OCI-LY7 (cell line): ENCODE results near the gene RIMBP2. TPM values are rescaled to one million over a fixed set of nuclear protein-coding genes. Genes with fewer than 3 reads are reported as not detected.

Experiments used
- BruUV-seq: library from RNA; stranded (reverse); fragments of 400-500 nt; replicated peaks from 2 replicates; lab custom pipeline; 2021; lab: Mats Ljungman, UMichigan
- CTCF ChIA-PET: fragments of 300-600 bp; sonication (Branson Sonifier 250); formaldehyde crosslinking; loops from one replicate; lab custom pipeline; 2022; ENCODE audit warnings: antibody characterized with exemption; ENCODE audit not compliant: unreplicated experiment; lab: Charles Lee
- POLR2A ChIA-PET: fragments of 300-600 bp; sonication (Branson Sonifier 250); formaldehyde crosslinking; loops from one replicate; lab custom pipeline; 2022; ENCODE audit warnings: antibody characterized with exemption; lab: Charles Lee
- DNase-seq: peaks from one replicate; pipeline ENCODE4 v3.0.0-alpha.2; 2015; ENCODE audit warnings: low spot score
- H2AFZ ChIP-seq: fragments of 200-600 bp; sonication (generic), shearing (Covaris generic); 2 replicates; pipeline ENCODE4 v1.6.1; 2014; ENCODE audit warnings: mild to moderate bottlenecking, antibody characterized with exemption, low read length, moderate library complexity
- H3K27ac ChIP-seq: fragments of 200-600 bp; sonication (generic); 2 replicates; pipeline ENCODE4 v1.5.1; 2014; ENCODE audit warnings: mixed run types, low read depth, mild to moderate bottlenecking, moderate library complexity, low read length, inconsistent platforms; ENCODE audit not compliant: poor library complexity, severe bottlenecking
- H3K36me3 ChIP-seq: fragments of 200-600 bp; sonication (generic); 2 replicates; pipeline ENCODE4 v1.6.1; 2014; ENCODE audit warnings: mild to moderate bottlenecking, antibody characterized with exemption, low read length, moderate library complexity, mixed read lengths; ENCODE audit not compliant: insufficient read depth
- H3K4me1 ChIP-seq: fragments of 200-600 bp; sonication (generic); 2 replicates; pipeline ENCODE4 v1.5.1; 2014; ENCODE audit warnings: mild to moderate bottlenecking, low read length; ENCODE audit not compliant: insufficient read depth, poor library complexity, severe bottlenecking
- H3K4me2 ChIP-seq: fragments of 200-600 bp; sonication (generic); 2 replicates; pipeline ENCODE4 v1.6.1; 2014; ENCODE audit warnings: mild to moderate bottlenecking, low read length
- H3K4me3 ChIP-seq: fragments of 200-600 bp; sonication (generic); 2 replicates; pipeline ENCODE4 v1.5.1; 2014; ENCODE audit warnings: mild to moderate bottlenecking, low read depth, low read length; ENCODE audit not compliant: poor library complexity, severe bottlenecking
- H3K79me2 ChIP-seq: fragments of 200-600 bp; sonication (generic); 2 replicates; pipeline ENCODE4 v1.6.1; 2016; ENCODE audit warnings: low read depth, mild to moderate bottlenecking, low read length, moderate library complexity, mixed read lengths; ENCODE audit not compliant: insufficient read depth
- H3K9me2 ChIP-seq: fragments of 200-600 bp; sonication (generic); 2 replicates; pipeline ENCODE4 v1.6.1; 2016; ENCODE audit warnings: mild to moderate bottlenecking, low read length, mixed read lengths; ENCODE audit not compliant: insufficient read depth
- H3K9me3 ChIP-seq: fragments of 200-600 bp; sonication (generic); 2 replicates; pipeline ENCODE4 v1.6.1; 2014; ENCODE audit warnings: mild to moderate bottlenecking, mixed run types, low read length, mixed read lengths
- H4K20me1 ChIP-seq: fragments of 200-600 bp; sonication (generic); 2 replicates; pipeline ENCODE4 v1.6.1; 2014; ENCODE audit warnings: mild to moderate bottlenecking, antibody characterized with exemption, low read length, moderate library complexity, mixed read lengths; ENCODE audit not compliant: insufficient read depth
- EZH2phosphoT487 ChIP-seq: fragments of 200-600 bp; sonication (generic); IDR thresholded peaks from 2 replicates; pipeline ENCODE4 v1.6.1; 2018; ENCODE audit warnings: low read depth, borderline replicate concordance, mild to moderate bottlenecking, mixed run types, antibody characterized with exemption, low read length, moderate library complexity, mixed read lengths
- intact Hi-C: fragments of 100-400 bp; cut with micrococcal nuclease; formaldehyde crosslinking; loops from one replicate; pipeline ENCODE4 v1.10.0; 2022; ENCODE audit not compliant: unreplicated experiment
- total RNA-seq, 2 experiments: library from RNA; depleted of rRNA in 1 of 2; stranded (reverse); fragments of >200 nt in 1 of 2; shearing (Covaris generic) in 1 of 2; gene quantifications; 2 replicates each; pipeline ENCODE4 v1.2.3, GENCODE V29; 2014 to 2022
- TF ChIP-seq, protein P1 (sequence below): fragments of 200-600 bp; sonication (generic); conservative IDR thresholded peaks from 2 replicates; pipeline ENCODE4 v1.5.1; 2014; ENCODE audit warnings: mild to moderate bottlenecking, antibody characterized with exemption, low read length, moderate library complexity, mixed read lengths

RIMBP2 gene
- total RNA-seq, 2 experiments from 2014 or later: not detected

DNA sequence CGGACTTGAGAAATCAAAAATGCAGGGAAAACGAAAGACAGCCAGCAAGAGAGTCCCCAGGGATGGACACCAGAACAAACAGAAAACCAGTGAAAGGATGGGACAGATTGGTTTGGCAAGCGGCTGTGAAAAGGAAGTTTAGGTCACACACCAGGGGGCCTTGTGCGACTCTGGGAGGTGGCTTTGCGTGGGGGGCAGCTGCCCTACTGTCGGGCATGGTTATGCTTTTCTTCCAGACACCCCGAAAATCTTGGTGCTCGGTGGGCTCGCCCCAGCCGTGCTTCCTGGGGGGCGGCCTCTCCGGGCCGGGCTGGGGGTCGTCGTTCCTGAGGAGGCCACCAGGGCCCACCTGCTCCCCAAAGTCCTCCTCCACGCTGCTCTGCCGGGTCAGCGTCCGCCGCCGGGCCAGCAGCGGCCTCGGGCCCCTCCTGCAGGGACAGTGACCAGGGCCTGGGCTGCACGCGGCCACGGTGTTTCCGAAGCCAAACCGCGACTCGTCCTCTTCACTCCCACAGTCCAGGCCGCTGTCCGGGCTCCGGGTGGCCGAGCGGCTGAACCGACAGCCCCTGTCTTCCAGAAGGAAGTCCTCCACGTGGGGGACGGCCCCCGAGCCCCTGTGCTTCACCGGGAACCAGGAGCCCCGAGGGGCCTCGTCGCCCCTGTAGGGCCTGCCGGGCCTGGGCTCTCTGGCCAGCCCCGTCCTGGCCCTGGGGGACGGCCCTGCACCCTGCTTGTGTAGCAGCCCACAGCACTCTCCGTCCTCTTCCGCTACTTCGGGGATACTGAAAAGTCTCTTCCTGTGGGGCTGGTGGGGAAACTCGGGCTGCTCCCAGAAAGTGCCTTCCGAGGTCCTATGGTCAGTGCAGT, 291.9 kb downstream of the RIMBP2 start:
- Histone ChIP-seq H3K79me2 (no peaks in the 10 kb centered on the region), H3K27ac (no peak overlapping the region), H4K20me1 (no peaks in the 10 kb centered on the region), H3K4me2 (no peak overlapping the region), H3K4me3 (no peak overlapping the region), H2AFZ (no peak overlapping the region), H3K36me3 (no peaks in the 10 kb centered on the region), H3K4me1 (no peaks in the 10 kb centered on the region), H3K9me2 (no peaks in the 10 kb centered on the region), H3K9me3 (no peaks in the 10 kb centered on the region)
- TF ChIP-seq, protein P1, sequence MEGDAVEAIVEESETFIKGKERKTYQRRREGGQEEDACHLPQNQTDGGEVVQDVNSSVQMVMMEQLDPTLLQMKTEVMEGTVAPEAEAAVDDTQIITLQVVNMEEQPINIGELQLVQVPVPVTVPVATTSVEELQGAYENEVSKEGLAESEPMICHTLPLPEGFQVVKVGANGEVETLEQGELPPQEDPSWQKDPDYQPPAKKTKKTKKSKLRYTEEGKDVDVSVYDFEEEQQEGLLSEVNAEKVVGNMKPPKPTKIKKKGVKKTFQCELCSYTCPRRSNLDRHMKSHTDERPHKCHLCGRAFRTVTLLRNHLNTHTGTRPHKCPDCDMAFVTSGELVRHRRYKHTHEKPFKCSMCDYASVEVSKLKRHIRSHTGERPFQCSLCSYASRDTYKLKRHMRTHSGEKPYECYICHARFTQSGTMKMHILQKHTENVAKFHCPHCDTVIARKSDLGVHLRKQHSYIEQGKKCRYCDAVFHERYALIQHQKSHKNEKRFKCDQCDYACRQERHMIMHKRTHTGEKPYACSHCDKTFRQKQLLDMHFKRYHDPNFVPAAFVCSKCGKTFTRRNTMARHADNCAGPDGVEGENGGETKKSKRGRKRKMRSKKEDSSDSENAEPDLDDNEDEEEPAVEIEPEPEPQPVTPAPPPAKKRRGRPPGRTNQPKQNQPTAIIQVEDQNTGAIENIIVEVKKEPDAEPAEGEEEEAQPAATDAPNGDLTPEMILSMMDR: no peak
- TF ChIP-seq EZH2phosphoT487: no peak
- no TSS peak for BruUV-seq
- POLR2A ChIA-PET: interaction anchor here (0.8 kb wide), 1 partner anchor 1005 kb away, joined by 3 read pairs; no protein-coding TSS in a partner anchor
- no peak for DNase-seq
- CTCF ChIA-PET: no interaction called here
- intact Hi-C loops: no loop called here

DNA sequence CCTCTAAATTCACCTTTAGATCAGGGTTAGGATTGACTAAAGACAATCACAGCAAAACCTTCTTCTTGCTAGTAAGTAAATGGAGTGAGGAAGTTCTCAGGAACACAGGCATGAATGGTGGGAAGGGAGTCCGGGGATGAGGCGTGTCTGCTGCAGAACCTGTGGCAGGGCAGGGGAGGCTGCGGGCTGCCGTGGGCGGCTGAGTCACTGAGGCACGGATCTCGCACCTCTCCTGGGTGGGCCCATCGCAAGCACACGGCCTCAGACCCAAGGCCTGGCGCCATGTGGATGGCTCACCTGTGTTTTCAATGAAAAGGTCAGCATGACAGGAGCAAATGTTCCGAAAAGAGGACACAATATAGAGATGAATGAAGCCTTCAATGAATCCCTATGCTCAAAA, 293.0 kb downstream of the RIMBP2 start:
- intact Hi-C loops: no loop called here
- Histone ChIP-seq H3K4me2 (no peak overlapping the region), H3K4me3 (no peak overlapping the region), H3K4me1 (no peaks in the 10 kb centered on the region), H4K20me1 (no peaks in the 10 kb centered on the region), H3K27ac (no peak overlapping the region), H3K36me3 (no peaks in the 10 kb centered on the region), H3K9me2 (no peaks in the 10 kb centered on the region), H3K79me2 (no peaks in the 10 kb centered on the region), H3K9me3 (no peaks in the 10 kb centered on the region), H2AFZ (no peak overlapping the region)
- BruUV-seq: no TSS peak
- ChIA-PET CTCF (no interaction called here), POLR2A (no interaction called here)
- no peak for TF ChIP-seq EZH2phosphoT487
- TF ChIP-seq, protein P1: no peak
- no peak for DNase-seq

DNA sequence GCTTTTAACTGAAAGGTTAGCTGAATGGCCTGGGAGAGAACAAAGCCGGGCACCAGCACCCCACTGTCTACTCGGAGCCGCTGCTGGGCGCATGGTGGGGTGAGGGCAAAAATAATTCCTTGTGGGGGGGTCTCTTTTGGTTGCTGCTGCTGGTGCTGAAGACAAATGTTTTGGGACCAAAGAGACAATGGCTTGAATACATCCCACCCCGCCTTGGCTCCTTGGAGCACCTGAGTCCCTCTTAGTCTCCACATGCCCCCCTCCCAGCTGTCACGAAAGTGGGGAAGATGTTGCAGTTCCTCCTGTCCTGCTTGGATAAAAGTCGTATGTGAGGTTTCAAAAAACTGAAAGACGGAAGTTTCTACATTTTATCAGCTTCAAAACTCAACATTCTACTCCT, 293.4 kb downstream of the RIMBP2 start:
- Histone ChIP-seq H3K4me1 (no peaks in the 10 kb centered on the region), H3K79me2 (no peaks in the 10 kb centered on the region), H3K27ac (no peak overlapping the region), H2AFZ (no peak overlapping the region), H3K9me2 (no peaks in the 10 kb centered on the region), H3K4me3 (no peak overlapping the region), H4K20me1 (no peaks in the 10 kb centered on the region), H3K9me3 (no peaks in the 10 kb centered on the region), H3K4me2 (no peak overlapping the region), H3K36me3 (no peaks in the 10 kb centered on the region)
- CTCF ChIA-PET: no interaction called here
- TF ChIP-seq, protein P1: no peak
- no peak for TF ChIP-seq EZH2phosphoT487
- DNase-seq: no peak
- intact Hi-C loops: no loop called here
- POLR2A ChIA-PET: no interaction called here
- BruUV-seq: no TSS peak
